HepG2 (cell line): ENCODE measurements around the gene CAMTA1. TPM values are rescaled to one million over a fixed set of nuclear protein-coding genes. Genes with fewer than 3 reads are reported as not detected.

Experiments used
- HNF4A ChIP-seq: sonication (generic); formaldehyde crosslinking; IDR thresholded peaks from 2 replicates; pipeline ENCODE4 v1.4.0; 2020; ENCODE audit warnings: missing genetic modification reagents
- KMT2B ChIP-seq: IDR thresholded peaks from 2 replicates; pipeline ENCODE4 v1.6.1; 2016; ENCODE audit warnings: missing genetic modification reagents, missing compliant biosample characterization
- MLX ChIP-seq: IDR thresholded peaks from 2 replicates; pipeline ENCODE4 v1.6.1; 2016
- NCOR1 ChIP-seq: fragments of 200-600 bp; sonication (generic); IDR thresholded peaks from 2 replicates; pipeline ENCODE4 v1.7.0; 2017; ENCODE audit warnings: antibody characterized with exemption, low read length, borderline replicate concordance
- PAF1 ChIP-seq: IDR thresholded peaks from 2 replicates; pipeline ENCODE4 v1.6.1; 2016; ENCODE audit warnings: missing genetic modification reagents, missing compliant biosample characterization
- PCBP1 ChIP-seq: fragments of 200-400 bp; formaldehyde crosslinking; IDR thresholded peaks from 2 replicates; pipeline ENCODE4 v1.6.1; 2017; ENCODE audit warnings: mild to moderate bottlenecking, low read depth, low read length, borderline replicate concordance
- PHF8 ChIP-seq: sonication (generic); formaldehyde crosslinking; IDR thresholded peaks from 2 replicates; pipeline ENCODE4 v1.5.0; 2020; ENCODE audit warnings: missing genetic modification reagents
- PPARG ChIP-seq: conservative IDR thresholded peaks from 2 replicates; pipeline ENCODE4 v1.6.1; 2016; ENCODE audit warnings: missing biosample characterization, missing genetic modification reagents
- PRDM15 ChIP-seq: sonication (generic); formaldehyde crosslinking; IDR thresholded peaks from 2 replicates; pipeline ENCODE4 v1.4.0; 2020; ENCODE audit warnings: missing genetic modification reagents
- RFX3 ChIP-seq: IDR thresholded peaks from 2 replicates; pipeline ENCODE4 v1.6.1; 2016; ENCODE audit warnings: missing biosample characterization, missing genetic modification reagents
- TRIM22 ChIP-seq: fragments of 450-650 bp; IDR thresholded peaks from 2 replicates; pipeline ENCODE4 v1.6.1; 2017
- USF2 ChIP-seq, 2 experiments: sonication (generic) in 1 of 2; formaldehyde crosslinking in 1 of 2; IDR thresholded peaks; 2 replicates each; pipeline versions ENCODE4 v1.5.1 to v1.6.1; 2011 to 2020; ENCODE audit warnings: borderline replicate concordance in 1 of 2, low read depth in 1 of 2, low read length in 1 of 2, mild to moderate bottlenecking in 1 of 2, missing genetic modification reagents in 1 of 2, moderate library complexity in 1 of 2
- ZBTB33 ChIP-seq: sonication (generic); formaldehyde crosslinking; IDR thresholded peaks from 2 replicates; pipeline ENCODE4 v1.4.0; 2020; ENCODE audit warnings: missing genetic modification reagents
- ZFP41 ChIP-seq: sonication (generic); formaldehyde crosslinking; IDR thresholded peaks from 2 replicates; pipeline ENCODE4 v1.4.0; 2020; ENCODE audit warnings: mild to moderate bottlenecking, missing genetic modification reagents, borderline replicate concordance
- ZNF101 ChIP-seq: sonication (generic); formaldehyde crosslinking; IDR thresholded peaks from 2 replicates; pipeline ENCODE4 v1.4.0; 2020; ENCODE audit warnings: mild to moderate bottlenecking, low read depth, missing genetic modification reagents, borderline replicate concordance
- ZNF383 ChIP-seq: sonication (generic); formaldehyde crosslinking; IDR thresholded peaks from 2 replicates; pipeline ENCODE4 v1.4.0; 2020; ENCODE audit warnings: missing genetic modification reagents, mild to moderate bottlenecking, borderline replicate concordance
- ZNF431 ChIP-seq: sonication (generic); formaldehyde crosslinking; IDR thresholded peaks from 2 replicates; pipeline ENCODE4 v1.9.0; 2022; ENCODE audit warnings: missing genetic modification reagents, low read depth, mild to moderate bottlenecking, borderline replicate concordance
- ZNF670 ChIP-seq: sonication (generic); formaldehyde crosslinking; IDR thresholded peaks from 2 replicates; pipeline ENCODE4 v1.8.0; 2022; ENCODE audit warnings: mild to moderate bottlenecking, missing genetic modification reagents, borderline replicate concordance
- ZNF782 ChIP-seq: sonication (generic); formaldehyde crosslinking; IDR thresholded peaks from 2 replicates; pipeline ENCODE4 v1.4.0; 2020; ENCODE audit warnings: missing genetic modification reagents, mild to moderate bottlenecking, borderline replicate concordance
- polyA plus RNA-seq, 8 experiments: library from polyadenylated mRNA; depleted of rRNA in 3 of 8; stranded (reverse) in 7 of 8; unstranded in 1 of 8; fragments of >200 nt; fragmentation: Illumina TruSeq in 4 of 8; extraction: Trizol in 4 of 8; gene quantifications; 2 replicates each; pipeline versions ENCODE4 v1.2.1 to v1.2.3, GENCODE V29; 2011 to 2016; ENCODE audit warnings: low read depth in 4 of 8, missing spikeins in 1 of 8, mixed read lengths in 1 of 8; ENCODE audit not compliant: insufficient read depth in 1 of 8
- total RNA-seq, 5 experiments: library from RNA; depleted of rRNA; stranded (reverse); fragments of >200 nt; fragmentation: Illumina TruSeq; extraction: Trizol; gene quantifications; 2 replicates each; pipeline ENCODE4 v1.2.3, GENCODE V29; 2016; ENCODE audit warnings: low read depth in 1 of 5

The CAMTA1 gene
- total and polyA plus RNA-seq, 2 of the 13 experiments (the other 11 are each of a cell fraction or from before 2014, with no cell fraction given) = 25.0 to 36.4 TPM

GRCh38 chr1:7770997-7771822 lies 986.0 kb downstream of the CAMTA1 start, which contains the start of gene VAMP3 (continued):
- TF ChIP-seq TRIM22 (no peak), ZNF101 (CRISPR knock-in tag) (no peak), KMT2B (CRISPR knock-in tag) (peak; percentile 69; the same call in 1 of the 2 replicates), ZNF431 (CRISPR knock-in tag) (no peak), PPARG (CRISPR knock-in tag) (no peak), PCBP1 (no peak), HNF4A (0 out of 2 replicates have a peak, but pooled peaks have one; percentile 39), ZNF782 (CRISPR knock-in tag) (no peak), RFX3 (no peak), ZNF383 (CRISPR knock-in tag) (no peak), PHF8 (CRISPR knock-in tag) (peak; percentile 93), ZFP41 (CRISPR knock-in tag) (no peak), NCOR1 (no peak), ZBTB33 (CRISPR knock-in tag) (peak; percentile 61), USF2 (IDR thresholded peaks at IDR 0.05; ENCODE audit: low read depth, low read length) (no peak), USF2 (CRISPR knock-in tag; IDR thresholded peaks at IDR 0.05; ENCODE audit: borderline replicate concordance) (no peak), ZNF670 (CRISPR knock-in tag) (no peak), PAF1 (CRISPR knock-in tag) (no peak), PRDM15 (CRISPR knock-in tag) (no peak), MLX (CRISPR knock-in tag) (no peak)
